GM23338 (cell line): ENCODE measurements around the gene TBCC. TPM values are rescaled to one million over a fixed set of nuclear protein-coding genes. Genes with fewer than 3 reads are reported as not detected.

Experiments
- ATAC-seq: fragments of 200-7000 bp; cut with Tn5 transposase; 3 replicates; pipeline ENCODE4 v1.9.1; 2020
- DNase-seq: peaks from one replicate; pipeline ENCODE4 v3.0.0-alpha.2; 2015; ENCODE audit warnings: low spot score
- H2AFZ ChIP-seq: fragments of 200-600 bp; sonication (generic); 2 replicates; pipeline ENCODE4 v1.8.0; 2016; ENCODE audit warnings: antibody characterized with exemption, mild to moderate bottlenecking, moderate library complexity
- H3F3A ChIP-seq: fragments of 200-600 bp; sonication (generic); replicated peaks from 2 replicates; pipeline ENCODE4 v1.8.0; 2017; ENCODE audit warnings: antibody characterized with exemption, mixed run types, low read depth
- H3K27ac ChIP-seq: fragments of 200-600 bp; sonication (generic); 2 replicates; pipeline ENCODE4 v1.6.1; 2016; ENCODE audit warnings: low read depth
- H3K27me3 ChIP-seq: fragments of 200-600 bp; sonication (generic); 2 replicates; pipeline ENCODE4 v1.8.0; 2016; ENCODE audit warnings: mild to moderate bottlenecking, mixed run types, moderate library complexity; ENCODE audit not compliant: insufficient read depth
- H3K36me3 ChIP-seq: fragments of 200-600 bp; sonication (generic); 2 replicates; pipeline ENCODE4 v1.8.0; 2016; ENCODE audit warnings: mild to moderate bottlenecking; ENCODE audit not compliant: insufficient read depth
- H3K4me1 ChIP-seq: fragments of 200-600 bp; sonication (generic); 2 replicates; pipeline ENCODE4 v1.8.0; 2016; ENCODE audit warnings: mild to moderate bottlenecking, moderate library complexity; ENCODE audit not compliant: insufficient read depth
- H3K4me2 ChIP-seq: fragments of 200-600 bp; sonication (generic); 2 replicates; pipeline ENCODE4 v1.7.1; 2017; ENCODE audit warnings: mixed run types
- H3K4me3 ChIP-seq: fragments of 200-600 bp; sonication (generic); 2 replicates; pipeline ENCODE4 v1.6.1; 2016; ENCODE audit warnings: mixed run types
- H3K79me2 ChIP-seq: fragments of 200-600 bp; sonication (generic); replicated peaks from 2 replicates; pipeline ENCODE4 v1.8.0; 2017; ENCODE audit warnings: mild to moderate bottlenecking; ENCODE audit not compliant: insufficient read depth
- H3K9me2 ChIP-seq: fragments of 200-600 bp; sonication (generic); 2 replicates; pipeline ENCODE4 v1.8.0; 2017; ENCODE audit not compliant: insufficient read depth
- H4K20me1 ChIP-seq: fragments of 200-600 bp; sonication (generic); replicated peaks from 2 replicates; pipeline ENCODE4 v1.8.0; 2017; ENCODE audit warnings: mild to moderate bottlenecking; ENCODE audit not compliant: insufficient read depth
- H3K27ac Mint-ChIP-seq: 2 replicates; pipeline ENCODE4 v1.8.0; 2020; ENCODE audit warnings: inconsistent platforms, mild to moderate bottlenecking, moderate library complexity, mixed read lengths
- H3K27me3 Mint-ChIP-seq: 3 replicates; pipeline ENCODE4 v1.8.0; 2022; ENCODE audit warnings: low read depth, mild to moderate bottlenecking, moderate library complexity, mixed read lengths, inconsistent platforms; ENCODE audit not compliant: insufficient read depth, poor library complexity
- H3K36me3 Mint-ChIP-seq: 3 replicates; pipeline ENCODE4 v1.8.0; 2021; ENCODE audit warnings: low read depth, mild to moderate bottlenecking, inconsistent platforms, moderate library complexity, mixed read lengths
- H3K4me1 Mint-ChIP-seq: 3 replicates; pipeline ENCODE4 v1.8.0; 2020; ENCODE audit warnings: mild to moderate bottlenecking, inconsistent platforms, mixed read lengths
- H3K4me3 Mint-ChIP-seq: 3 replicates; pipeline ENCODE4 v1.8.0; 2021; ENCODE audit warnings: moderate library complexity, mild to moderate bottlenecking, inconsistent platforms, mixed read lengths
- H3K9me3 Mint-ChIP-seq: 3 replicates; pipeline ENCODE4 v1.8.0; 2020; ENCODE audit warnings: moderate library complexity, mild to moderate bottlenecking, inconsistent platforms, mixed read lengths
- CREB1 ChIP-seq: fragments of 250-450 bp; sonication (Bioruptor Pico); IDR thresholded peaks from 2 replicates; pipeline ENCODE4 v1.5.0; 2020; ENCODE audit warnings: low read depth, mild to moderate bottlenecking, moderate library complexity
- EZH2 ChIP-seq: fragments of 200-600 bp; sonication (generic); IDR thresholded peaks from one replicate; pipeline ENCODE4 v1.8.0; 2017; ENCODE audit warnings: antibody characterized with exemption, mild to moderate bottlenecking, low read depth; ENCODE audit not compliant: unreplicated experiment
- EZH2phosphoT487 ChIP-seq: fragments of 200-600 bp; sonication (generic); IDR thresholded peaks from one replicate; pipeline ENCODE4 v1.8.1; 2018; ENCODE audit warnings: antibody characterized with exemption; ENCODE audit not compliant: unreplicated experiment
- JUNB ChIP-seq: IDR thresholded peaks from one replicate; pipeline ENCODE4 v1.6.1; 2016; ENCODE audit warnings: antibody characterized with exemption; ENCODE audit not compliant: unreplicated experiment
- POLR2AphosphoS5 ChIP-seq: IDR thresholded peaks from 2 replicates; pipeline ENCODE4 v1.6.1; 2016; ENCODE audit warnings: antibody characterized with exemption, low read depth
- ZNF114 ChIP-seq: fragments of 250-450 bp; sonication (Bioruptor Pico); IDR thresholded peaks from 2 replicates; pipeline ENCODE4 v1.5.0; 2020; ENCODE audit warnings: mild to moderate bottlenecking, moderate library complexity
- polyA plus RNA-seq: library from polyadenylated mRNA; unstranded; fragments of >200 nt; fragmentation: Nextera tagmentation; extraction: Ambion mirVana; gene quantifications from 2 replicates; pipeline ENCODE4 v1.2.1, GENCODE V29; 2016
- total RNA-seq: library from RNA; depleted of rRNA; stranded (reverse); fragments of >200 nt; shearing (Covaris generic); gene quantifications from 2 replicates; pipeline ENCODE4 v1.2.3, GENCODE V29; 2014
- TF ChIP-seq, protein P1 (sequence below): fragments of 250-450 bp; sonication (Bioruptor Pico); IDR thresholded peaks from 2 replicates; pipeline ENCODE4 v1.5.0; 2020; ENCODE audit warnings: mild to moderate bottlenecking, moderate library complexity
- TF ChIP-seq, protein P2 (sequence below): IDR thresholded peaks from 2 replicates; pipeline ENCODE4 v1.6.1; 2016; ENCODE audit warnings: antibody characterized with exemption
- TF ChIP-seq, protein P3 (sequence below), 2 experiments: fragments of 200-600 bp in 1 of 2; sonication (generic) in 1 of 2; conservative IDR thresholded peaks; 2 replicates each; pipeline versions ENCODE4 v1.5.1 to v1.6.1; 2016 to 2017; ENCODE audit warnings: antibody characterized with exemption in 2 of 2, low read depth in 2 of 2, mild to moderate bottlenecking in 2 of 2, moderate library complexity in 1 of 2

TBCC gene
- total and polyA plus RNA-seq, 2 experiments from 2014 or later: 45.0 to 48.3 TPM

DNA sequence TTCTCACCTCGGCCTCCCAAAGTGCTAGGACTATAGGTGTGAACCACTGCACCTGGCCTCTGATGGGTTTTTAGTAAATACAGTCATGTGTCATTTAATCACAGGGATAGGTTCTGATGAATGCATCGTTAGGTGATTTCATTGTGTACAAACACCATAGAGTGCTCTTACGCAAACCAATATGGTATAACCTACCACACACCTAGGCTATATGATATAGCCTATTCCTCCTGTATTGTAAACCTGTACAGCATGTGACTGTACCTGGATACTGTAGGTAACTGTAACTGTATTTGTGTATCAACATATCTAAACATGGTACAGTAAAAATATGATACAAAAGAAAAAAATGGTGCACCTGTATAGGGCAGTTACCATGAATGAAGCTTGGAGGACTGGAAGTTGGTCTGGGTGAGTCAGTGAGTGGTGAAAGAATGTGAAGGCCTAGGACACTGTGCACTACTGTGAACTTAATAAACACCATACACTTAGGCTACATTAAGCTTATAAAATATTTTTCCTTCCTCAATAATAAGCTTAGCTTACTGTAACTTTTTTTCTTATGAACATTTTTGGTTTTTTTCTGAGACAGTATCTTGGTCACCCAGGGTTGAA lies 45.9 kb upstream of the TBCC start (continued):
- TF ChIP-seq, protein P1, sequence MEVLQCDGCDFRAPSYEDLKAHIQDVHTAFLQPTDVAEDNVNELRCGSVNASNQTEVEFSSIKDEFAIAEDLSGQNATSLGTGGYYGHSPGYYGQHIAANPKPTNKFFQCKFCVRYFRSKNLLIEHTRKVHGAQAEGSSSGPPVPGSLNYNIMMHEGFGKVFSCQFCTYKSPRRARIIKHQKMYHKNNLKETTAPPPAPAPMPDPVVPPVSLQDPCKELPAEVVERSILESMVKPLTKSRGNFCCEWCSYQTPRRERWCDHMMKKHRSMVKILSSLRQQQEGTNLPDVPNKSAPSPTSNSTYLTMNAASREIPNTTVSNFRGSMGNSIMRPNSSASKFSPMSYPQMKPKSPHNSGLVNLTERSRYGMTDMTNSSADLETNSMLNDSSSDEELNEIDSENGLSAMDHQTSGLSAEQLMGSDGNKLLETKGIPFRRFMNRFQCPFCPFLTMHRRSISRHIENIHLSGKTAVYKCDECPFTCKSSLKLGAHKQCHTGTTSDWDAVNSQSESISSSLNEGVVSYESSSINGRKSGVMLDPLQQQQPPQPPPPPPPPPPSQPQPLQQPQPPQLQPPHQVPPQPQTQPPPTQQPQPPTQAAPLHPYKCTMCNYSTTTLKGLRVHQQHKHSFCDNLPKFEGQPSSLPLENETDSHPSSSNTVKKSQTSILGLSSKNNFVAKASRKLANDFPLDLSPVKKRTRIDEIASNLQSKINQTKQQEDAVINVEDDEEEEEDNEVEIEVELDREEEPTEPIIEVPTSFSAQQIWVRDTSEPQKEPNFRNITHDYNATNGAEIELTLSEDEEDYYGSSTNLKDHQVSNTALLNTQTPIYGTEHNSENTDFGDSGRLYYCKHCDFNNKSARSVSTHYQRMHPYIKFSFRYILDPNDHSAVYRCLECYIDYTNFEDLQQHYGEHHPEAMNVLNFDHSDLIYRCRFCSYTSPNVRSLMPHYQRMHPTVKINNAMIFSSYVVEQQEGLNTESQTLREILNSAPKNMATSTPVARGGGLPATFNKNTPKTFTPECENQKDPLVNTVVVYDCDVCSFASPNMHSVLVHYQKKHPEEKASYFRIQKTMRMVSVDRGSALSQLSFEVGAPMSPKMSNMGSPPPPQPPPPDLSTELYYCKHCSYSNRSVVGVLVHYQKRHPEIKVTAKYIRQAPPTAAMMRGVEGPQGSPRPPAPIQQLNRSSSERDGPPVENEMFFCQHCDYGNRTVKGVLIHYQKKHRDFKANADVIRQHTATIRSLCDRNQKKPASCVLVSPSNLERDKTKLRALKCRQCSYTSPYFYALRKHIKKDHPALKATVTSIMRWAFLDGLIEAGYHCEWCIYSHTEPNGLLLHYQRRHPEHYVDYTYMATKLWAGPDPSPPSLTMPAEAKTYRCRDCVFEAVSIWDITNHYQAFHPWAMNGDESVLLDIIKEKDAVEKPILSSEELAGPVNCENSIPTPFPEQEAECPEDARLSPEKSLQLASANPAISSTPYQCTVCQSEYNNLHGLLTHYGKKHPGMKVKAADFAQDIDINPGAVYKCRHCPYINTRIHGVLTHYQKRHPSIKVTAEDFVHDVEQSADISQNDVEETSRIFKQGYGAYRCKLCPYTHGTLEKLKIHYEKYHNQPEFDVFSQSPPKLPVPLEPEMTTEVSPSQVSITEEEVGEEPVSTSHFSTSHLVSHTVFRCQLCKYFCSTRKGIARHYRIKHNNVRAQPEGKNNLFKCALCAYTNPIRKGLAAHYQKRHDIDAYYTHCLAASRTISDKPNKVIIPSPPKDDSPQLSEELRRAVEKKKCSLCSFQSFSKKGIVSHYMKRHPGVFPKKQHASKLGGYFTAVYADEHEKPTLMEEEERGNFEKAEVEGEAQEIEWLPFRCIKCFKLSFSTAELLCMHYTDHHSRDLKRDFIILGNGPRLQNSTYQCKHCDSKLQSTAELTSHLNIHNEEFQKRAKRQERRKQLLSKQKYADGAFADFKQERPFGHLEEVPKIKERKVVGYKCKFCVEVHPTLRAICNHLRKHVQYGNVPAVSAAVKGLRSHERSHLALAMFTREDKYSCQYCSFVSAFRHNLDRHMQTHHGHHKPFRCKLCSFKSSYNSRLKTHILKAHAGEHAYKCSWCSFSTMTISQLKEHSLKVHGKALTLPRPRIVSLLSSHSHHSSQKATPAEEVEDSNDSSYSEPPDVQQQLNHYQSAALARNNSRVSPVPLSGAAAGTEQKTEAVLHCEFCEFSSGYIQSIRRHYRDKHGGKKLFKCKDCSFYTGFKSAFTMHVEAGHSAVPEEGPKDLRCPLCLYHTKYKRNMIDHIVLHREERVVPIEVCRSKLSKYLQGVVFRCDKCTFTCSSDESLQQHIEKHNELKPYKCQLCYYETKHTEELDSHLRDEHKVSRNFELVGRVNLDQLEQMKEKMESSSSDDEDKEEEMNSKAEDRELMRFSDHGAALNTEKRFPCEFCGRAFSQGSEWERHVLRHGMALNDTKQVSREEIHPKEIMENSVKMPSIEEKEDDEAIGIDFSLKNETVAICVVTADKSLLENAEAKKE (CRISPR knock-in tag): no peak
- TF ChIP-seq CREB1 (CRISPR knock-in tag) (no peak), POLR2AphosphoS5 (no peak), ZNF114 (CRISPR knock-in tag) (no peak)
- TF ChIP-seq, protein P2, sequence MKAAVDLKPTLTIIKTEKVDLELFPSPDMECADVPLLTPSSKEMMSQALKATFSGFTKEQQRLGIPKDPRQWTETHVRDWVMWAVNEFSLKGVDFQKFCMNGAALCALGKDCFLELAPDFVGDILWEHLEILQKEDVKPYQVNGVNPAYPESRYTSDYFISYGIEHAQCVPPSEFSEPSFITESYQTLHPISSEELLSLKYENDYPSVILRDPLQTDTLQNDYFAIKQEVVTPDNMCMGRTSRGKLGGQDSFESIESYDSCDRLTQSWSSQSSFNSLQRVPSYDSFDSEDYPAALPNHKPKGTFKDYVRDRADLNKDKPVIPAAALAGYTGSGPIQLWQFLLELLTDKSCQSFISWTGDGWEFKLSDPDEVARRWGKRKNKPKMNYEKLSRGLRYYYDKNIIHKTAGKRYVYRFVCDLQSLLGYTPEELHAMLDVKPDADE: no peak

DNA sequence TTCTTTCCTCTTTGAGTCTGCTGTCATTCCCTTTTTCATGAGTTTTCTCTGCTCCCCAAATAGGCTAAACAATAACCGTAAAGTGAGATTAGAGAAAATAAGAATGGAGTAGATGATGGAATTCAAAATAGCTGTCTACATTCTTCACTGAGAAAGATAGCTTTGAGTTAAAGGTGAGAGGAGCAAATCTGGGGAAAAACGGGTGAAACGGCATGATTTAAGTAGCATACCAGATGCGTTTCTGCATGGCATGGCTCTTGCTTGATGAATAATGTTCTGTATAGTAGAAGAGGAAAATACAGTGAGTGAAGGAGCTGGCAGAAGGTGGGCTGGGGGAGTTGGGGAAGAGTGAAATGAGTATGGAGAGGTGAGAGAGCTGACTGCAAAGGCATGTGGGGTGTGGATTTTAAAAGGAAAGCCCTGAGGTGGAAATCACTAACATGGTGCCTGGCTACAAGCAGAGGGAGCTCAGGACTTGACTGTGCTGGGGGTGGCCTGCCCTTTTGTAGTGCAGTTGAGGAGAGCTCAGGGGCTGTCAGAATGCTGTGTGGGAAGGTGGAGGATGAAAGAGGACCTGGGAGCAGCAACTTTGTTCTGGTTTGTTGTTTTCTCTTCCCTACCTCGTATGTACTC lies 44.8 kb upstream of the TBCC start:
- no peak overlapping the region for H2AFZ ChIP-seq
- peak overlapping the region; percentile 75 for H3K27ac ChIP-seq
- H3K9me2 ChIP-seq: no peaks in the 10 kb centered on the region
- Mint-ChIP-seq H3K4me3 (peak overlapping the region; percentile 2; the same call in 1 of the 3 replicates), H3K27me3 (peaks cover 4% of the 10 kb centered on the region), H3K27ac (peak overlapping the region; percentile 50; the same call in 1 of the 2 replicates), H3K4me1 (peaks cover 25% of the 10 kb centered on the region), H3K36me3 (peaks cover 3% of the 10 kb centered on the region; the same call in 1 of the 3 replicates), H3K9me3 (no peaks in the 10 kb centered on the region)
- H3K36me3 ChIP-seq: no peaks in the 10 kb centered on the region
- DNase-seq: peak; percentile 54
- peaks cover 6% of the 10 kb centered on the region; the same call in 1 of the 2 replicates for H3F3A ChIP-seq
- peak overlapping the region; percentile 29 for H3K4me2 ChIP-seq
- peaks cover 18% of the 10 kb centered on the region for H4K20me1 ChIP-seq
- no peaks in the 10 kb centered on the region for H3K27me3 ChIP-seq
- ATAC-seq: peak; percentile 91
- H3K79me2 ChIP-seq: peaks cover 53% of the 10 kb centered on the region
- H3K4me1 ChIP-seq: peaks cover 47% of the 10 kb centered on the region
- peak overlapping the region; percentile 8; the same call in 1 of the 2 replicates for H3K4me3 ChIP-seq
- TF ChIP-seq ZNF114 (CRISPR knock-in tag) (no peak), POLR2AphosphoS5 (peak; percentile 35; the same call in 1 of the 2 replicates), EZH2phosphoT487 (no peak), EZH2 (no peak), JUNB (no peak)
- TF ChIP-seq, protein P3, sequence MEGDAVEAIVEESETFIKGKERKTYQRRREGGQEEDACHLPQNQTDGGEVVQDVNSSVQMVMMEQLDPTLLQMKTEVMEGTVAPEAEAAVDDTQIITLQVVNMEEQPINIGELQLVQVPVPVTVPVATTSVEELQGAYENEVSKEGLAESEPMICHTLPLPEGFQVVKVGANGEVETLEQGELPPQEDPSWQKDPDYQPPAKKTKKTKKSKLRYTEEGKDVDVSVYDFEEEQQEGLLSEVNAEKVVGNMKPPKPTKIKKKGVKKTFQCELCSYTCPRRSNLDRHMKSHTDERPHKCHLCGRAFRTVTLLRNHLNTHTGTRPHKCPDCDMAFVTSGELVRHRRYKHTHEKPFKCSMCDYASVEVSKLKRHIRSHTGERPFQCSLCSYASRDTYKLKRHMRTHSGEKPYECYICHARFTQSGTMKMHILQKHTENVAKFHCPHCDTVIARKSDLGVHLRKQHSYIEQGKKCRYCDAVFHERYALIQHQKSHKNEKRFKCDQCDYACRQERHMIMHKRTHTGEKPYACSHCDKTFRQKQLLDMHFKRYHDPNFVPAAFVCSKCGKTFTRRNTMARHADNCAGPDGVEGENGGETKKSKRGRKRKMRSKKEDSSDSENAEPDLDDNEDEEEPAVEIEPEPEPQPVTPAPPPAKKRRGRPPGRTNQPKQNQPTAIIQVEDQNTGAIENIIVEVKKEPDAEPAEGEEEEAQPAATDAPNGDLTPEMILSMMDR (conservative IDR thresholded peaks at IDR 0.05; ENCODE audit: low read depth in 2 of 2): peak in 1 of 2 experiments; percentile 20; a peak in 2 of 4 replicates
